ENCODE results near the gene DNMT3A.

DNA sequence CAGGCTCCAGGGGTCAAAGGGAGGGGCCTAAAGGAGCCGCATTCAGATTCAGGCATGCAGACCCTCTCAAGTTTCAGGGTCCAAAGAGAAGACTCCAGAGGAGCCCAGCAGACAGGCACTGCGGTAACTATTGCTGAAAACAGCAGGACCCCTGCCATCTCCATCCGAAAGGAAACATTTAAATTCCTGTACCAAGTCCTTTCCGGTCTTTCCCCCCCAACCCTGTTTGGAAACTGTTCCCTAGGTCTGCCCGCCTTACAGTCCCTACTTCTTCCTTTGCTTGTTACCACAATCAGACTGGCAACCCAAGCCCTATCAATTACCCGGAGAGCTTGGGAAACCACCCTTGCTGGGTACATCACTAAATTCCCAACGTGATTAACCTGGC is 82.0 kb downstream of the DNMT3A start:
- TF ChIP-seq, protein P1, sequence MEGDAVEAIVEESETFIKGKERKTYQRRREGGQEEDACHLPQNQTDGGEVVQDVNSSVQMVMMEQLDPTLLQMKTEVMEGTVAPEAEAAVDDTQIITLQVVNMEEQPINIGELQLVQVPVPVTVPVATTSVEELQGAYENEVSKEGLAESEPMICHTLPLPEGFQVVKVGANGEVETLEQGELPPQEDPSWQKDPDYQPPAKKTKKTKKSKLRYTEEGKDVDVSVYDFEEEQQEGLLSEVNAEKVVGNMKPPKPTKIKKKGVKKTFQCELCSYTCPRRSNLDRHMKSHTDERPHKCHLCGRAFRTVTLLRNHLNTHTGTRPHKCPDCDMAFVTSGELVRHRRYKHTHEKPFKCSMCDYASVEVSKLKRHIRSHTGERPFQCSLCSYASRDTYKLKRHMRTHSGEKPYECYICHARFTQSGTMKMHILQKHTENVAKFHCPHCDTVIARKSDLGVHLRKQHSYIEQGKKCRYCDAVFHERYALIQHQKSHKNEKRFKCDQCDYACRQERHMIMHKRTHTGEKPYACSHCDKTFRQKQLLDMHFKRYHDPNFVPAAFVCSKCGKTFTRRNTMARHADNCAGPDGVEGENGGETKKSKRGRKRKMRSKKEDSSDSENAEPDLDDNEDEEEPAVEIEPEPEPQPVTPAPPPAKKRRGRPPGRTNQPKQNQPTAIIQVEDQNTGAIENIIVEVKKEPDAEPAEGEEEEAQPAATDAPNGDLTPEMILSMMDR (IDR thresholded peaks at IDR 0.05; ENCODE audit: borderline replicate concordance, extremely low read depth, low read length, poor library complexity, severe bottlenecking): no peak
- TF ChIP-seq EZH2 (IDR thresholded peaks at IDR 0.05; ENCODE audit: borderline replicate concordance, low read depth, low read length, severe bottlenecking): no peak

Measured in DND-41 (cell line).